HEK293 (cell line): ENCODE results near the gene HOXD9.

ENCODE experiments used
- BCL11B ChIP-seq: fragments of 450-650 bp; formaldehyde crosslinking; IDR thresholded peaks from 2 replicates; pipeline ENCODE4 v1.5.1; 2016; ENCODE audit warnings: low read depth, missing biosample characterization, missing genetic modification characterization
- GLIS1 ChIP-seq: fragments of 450-650 bp; formaldehyde crosslinking; IDR thresholded peaks from 2 replicates; pipeline ENCODE4 v1.5.1; 2016; ENCODE audit warnings: missing biosample characterization, missing genetic modification characterization
- KLF16 ChIP-seq: fragments of 450-650 bp; formaldehyde crosslinking; IDR thresholded peaks from 2 replicates; pipeline ENCODE4 v1.5.1; 2017; ENCODE audit warnings: missing biosample characterization, missing genetic modification characterization
- KLF8 ChIP-seq: fragments of 450-650 bp; formaldehyde crosslinking; IDR thresholded peaks from 2 replicates; pipeline ENCODE4 v1.5.1; 2016; ENCODE audit warnings: missing biosample characterization, missing genetic modification characterization
- SCRT1 ChIP-seq: fragments of 450-650 bp; formaldehyde crosslinking; IDR thresholded peaks from 2 replicates; pipeline ENCODE4 v1.5.1; 2016; ENCODE audit warnings: missing biosample characterization, missing genetic modification characterization, borderline replicate concordance
- YY1 ChIP-seq: fragments of 450-650 bp; formaldehyde crosslinking; IDR thresholded peaks from 2 replicates; pipeline ENCODE4 v1.5.1; 2018; ENCODE audit warnings: missing biosample characterization, missing genetic modification characterization
- YY2 ChIP-seq: fragments of 450-650 bp; formaldehyde crosslinking; IDR thresholded peaks from 2 replicates; pipeline ENCODE4 v1.5.1; 2016; ENCODE audit warnings: missing biosample characterization, missing genetic modification characterization
- ZBTB17 ChIP-seq: fragments of 450-650 bp; formaldehyde crosslinking; IDR thresholded peaks from 2 replicates; pipeline ENCODE4 v1.5.1; 2016; ENCODE audit warnings: missing biosample characterization, missing genetic modification characterization
- ZBTB8A ChIP-seq: fragments of 450-650 bp; formaldehyde crosslinking; IDR thresholded peaks from 2 replicates; pipeline ENCODE4 v1.5.1; 2016; ENCODE audit warnings: missing biosample characterization, missing genetic modification characterization
- ZEB2 ChIP-seq: fragments of 450-650 bp; formaldehyde crosslinking; IDR thresholded peaks from 2 replicates; pipeline ENCODE4 v1.5.1; 2016; ENCODE audit warnings: missing biosample characterization, missing genetic modification characterization
- ZFP41 ChIP-seq: fragments of 450-650 bp; formaldehyde crosslinking; IDR thresholded peaks from 2 replicates; pipeline ENCODE4 v1.5.1; 2016; ENCODE audit warnings: missing biosample characterization, missing genetic modification characterization, borderline replicate concordance
- ZNF19 ChIP-seq: fragments of 450-650 bp; formaldehyde crosslinking; IDR thresholded peaks from 2 replicates; pipeline ENCODE4; 2016; ENCODE audit warnings: missing biosample characterization, missing genetic modification characterization, low read depth
- ZNF24 ChIP-seq: fragments of 450-650 bp; formaldehyde crosslinking; IDR thresholded peaks from 2 replicates; pipeline ENCODE4 v1.5.1; 2016; ENCODE audit warnings: missing biosample characterization, missing genetic modification characterization
- ZNF366 ChIP-seq: fragments of 450-650 bp; formaldehyde crosslinking; conservative IDR thresholded peaks from 2 replicates; pipeline ENCODE4 v1.5.1; 2016; ENCODE audit warnings: missing biosample characterization, missing genetic modification characterization
- ZNF510 ChIP-seq: fragments of 450-650 bp; formaldehyde crosslinking; IDR thresholded peaks from 2 replicates; pipeline ENCODE4 v1.5.1; 2018; ENCODE audit warnings: mild to moderate bottlenecking, missing genetic modification characterization, missing biosample characterization; ENCODE audit not compliant: insufficient replicate concordance
- ZNF560 ChIP-seq: fragments of 450-650 bp; formaldehyde crosslinking; IDR thresholded peaks from 2 replicates; pipeline ENCODE4 v1.5.1; 2017; ENCODE audit warnings: missing biosample characterization, missing genetic modification characterization, borderline replicate concordance
- ZNF561 ChIP-seq: fragments of 450-650 bp; IDR thresholded peaks from 2 replicates; pipeline ENCODE4 v1.5.1; 2018; ENCODE audit warnings: missing biosample characterization, missing genetic modification characterization, borderline replicate concordance
- ZNF623 ChIP-seq: fragments of 450-650 bp; formaldehyde crosslinking; IDR thresholded peaks from 2 replicates; pipeline ENCODE4 v1.5.1; 2016; ENCODE audit warnings: missing biosample characterization, missing genetic modification characterization
- ZNF707 ChIP-seq: fragments of 450-650 bp; formaldehyde crosslinking; IDR thresholded peaks from 2 replicates; pipeline ENCODE4 v1.5.1; 2016; ENCODE audit warnings: missing biosample characterization, missing genetic modification characterization
- ZSCAN30 ChIP-seq: fragments of 450-650 bp; IDR thresholded peaks from 2 replicates; pipeline ENCODE4 v1.5.1; 2018; ENCODE audit warnings: missing biosample characterization, mild to moderate bottlenecking, missing genetic modification characterization, moderate library complexity
- TF ChIP-seq, protein P1 (sequence below): fragments of 450-650 bp; formaldehyde crosslinking; IDR thresholded peaks from 2 replicates; pipeline ENCODE4 v1.5.1; 2016; ENCODE audit warnings: missing biosample characterization, missing genetic modification characterization, borderline replicate concordance
- TF ChIP-seq, protein P2 (sequence below): fragments of 450-650 bp; formaldehyde crosslinking; IDR thresholded peaks from 2 replicates; pipeline ENCODE4 v1.5.1; 2016; ENCODE audit warnings: missing biosample characterization, missing genetic modification characterization
- TF ChIP-seq, protein P3 (sequence below): fragments of 450-650 bp; formaldehyde crosslinking; IDR thresholded peaks from 2 replicates; pipeline ENCODE4 v1.5.1; 2016; ENCODE audit warnings: missing biosample characterization, missing genetic modification characterization
- TF ChIP-seq, protein P4 (sequence below): fragments of 450-650 bp; formaldehyde crosslinking; IDR thresholded peaks from 2 replicates; pipeline ENCODE4 v1.5.1; 2016; ENCODE audit warnings: missing biosample characterization, missing genetic modification characterization
- TF ChIP-seq, protein P5 (sequence below): fragments of 450-650 bp; formaldehyde crosslinking; IDR thresholded peaks from 2 replicates; pipeline ENCODE4 v1.5.1; 2016; ENCODE audit warnings: missing biosample characterization, missing genetic modification characterization

The HOXD9 gene

GRCh38 chr2:176128982-176129796, 6.7 kb downstream of the HOXD9 start, which contains the start of gene HOXD8 (continued):
- TF ChIP-seq, protein P1, sequence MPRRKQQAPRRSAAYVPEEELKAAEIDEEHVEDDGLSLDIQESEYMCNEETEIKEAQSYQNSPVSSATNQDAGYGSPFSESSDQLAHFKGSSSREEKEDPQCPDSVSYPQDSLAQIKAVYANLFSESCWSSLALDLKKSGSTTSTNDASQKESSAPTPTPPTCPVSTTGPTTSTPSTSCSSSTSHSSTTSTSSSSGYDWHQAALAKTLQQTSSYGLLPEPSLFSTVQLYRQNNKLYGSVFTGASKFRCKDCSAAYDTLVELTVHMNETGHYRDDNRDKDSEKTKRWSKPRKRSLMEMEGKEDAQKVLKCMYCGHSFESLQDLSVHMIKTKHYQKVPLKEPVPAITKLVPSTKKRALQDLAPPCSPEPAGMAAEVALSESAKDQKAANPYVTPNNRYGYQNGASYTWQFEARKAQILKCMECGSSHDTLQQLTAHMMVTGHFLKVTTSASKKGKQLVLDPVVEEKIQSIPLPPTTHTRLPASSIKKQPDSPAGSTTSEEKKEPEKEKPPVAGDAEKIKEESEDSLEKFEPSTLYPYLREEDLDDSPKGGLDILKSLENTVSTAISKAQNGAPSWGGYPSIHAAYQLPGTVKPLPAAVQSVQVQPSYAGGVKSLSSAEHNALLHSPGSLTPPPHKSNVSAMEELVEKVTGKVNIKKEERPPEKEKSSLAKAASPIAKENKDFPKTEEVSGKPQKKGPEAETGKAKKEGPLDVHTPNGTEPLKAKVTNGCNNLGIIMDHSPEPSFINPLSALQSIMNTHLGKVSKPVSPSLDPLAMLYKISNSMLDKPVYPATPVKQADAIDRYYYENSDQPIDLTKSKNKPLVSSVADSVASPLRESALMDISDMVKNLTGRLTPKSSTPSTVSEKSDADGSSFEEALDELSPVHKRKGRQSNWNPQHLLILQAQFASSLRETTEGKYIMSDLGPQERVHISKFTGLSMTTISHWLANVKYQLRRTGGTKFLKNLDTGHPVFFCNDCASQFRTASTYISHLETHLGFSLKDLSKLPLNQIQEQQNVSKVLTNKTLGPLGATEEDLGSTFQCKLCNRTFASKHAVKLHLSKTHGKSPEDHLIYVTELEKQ (tag by site-specific recombination) = peak; percentile 58; the same call in 1 of the 2 replicates
- TF ChIP-seq ZBTB8A (peak; percentile 95), ZNF623 (tag by site-specific recombination) (no peak), ZNF561 (peak; percentile 79; the same call in 1 of the 2 replicates), BCL11B (tag by site-specific recombination) (peak; percentile 92), YY1 (tag by site-specific recombination) (peak; percentile 61), ZNF24 (peak; percentile 65; the same call in 1 of the 2 replicates), ZNF560 (tag by site-specific recombination) (no peak), ZEB2 (tag by site-specific recombination) (peak; percentile 94), KLF16 (tag by site-specific recombination) (peak; percentile 87), ZNF19 (tag by site-specific recombination) (no peak), ZSCAN30 (tag by site-specific recombination) (peak; percentile 90), ZNF366 (no peak; the same call in 1 of the 2 replicates), ZNF707 (tag by site-specific recombination) (no peak), ZBTB17 (peak; percentile 47), YY2 (tag by site-specific recombination) (0 out of 2 replicates have a peak, but pooled peaks have one; percentile 35), SCRT1 (tag by site-specific recombination) (no peak), ZNF510 (tag by site-specific recombination) (no peak), GLIS1 (tag by site-specific recombination) (peak; percentile 71), KLF8 (peak; percentile 62; the same call in 1 of the 2 replicates), ZFP41 (no peak)
- TF ChIP-seq, protein P2, sequence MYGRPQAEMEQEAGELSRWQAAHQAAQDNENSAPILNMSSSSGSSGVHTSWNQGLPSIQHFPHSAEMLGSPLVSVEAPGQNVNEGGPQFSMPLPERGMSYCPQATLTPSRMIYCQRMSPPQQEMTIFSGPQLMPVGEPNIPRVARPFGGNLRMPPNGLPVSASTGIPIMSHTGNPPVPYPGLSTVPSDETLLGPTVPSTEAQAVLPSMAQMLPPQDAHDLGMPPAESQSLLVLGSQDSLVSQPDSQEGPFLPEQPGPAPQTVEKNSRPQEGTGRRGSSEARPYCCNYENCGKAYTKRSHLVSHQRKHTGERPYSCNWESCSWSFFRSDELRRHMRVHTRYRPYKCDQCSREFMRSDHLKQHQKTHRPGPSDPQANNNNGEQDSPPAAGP = peak; percentile 76; the same call in 1 of the 2 replicates
- TF ChIP-seq, protein P3, sequence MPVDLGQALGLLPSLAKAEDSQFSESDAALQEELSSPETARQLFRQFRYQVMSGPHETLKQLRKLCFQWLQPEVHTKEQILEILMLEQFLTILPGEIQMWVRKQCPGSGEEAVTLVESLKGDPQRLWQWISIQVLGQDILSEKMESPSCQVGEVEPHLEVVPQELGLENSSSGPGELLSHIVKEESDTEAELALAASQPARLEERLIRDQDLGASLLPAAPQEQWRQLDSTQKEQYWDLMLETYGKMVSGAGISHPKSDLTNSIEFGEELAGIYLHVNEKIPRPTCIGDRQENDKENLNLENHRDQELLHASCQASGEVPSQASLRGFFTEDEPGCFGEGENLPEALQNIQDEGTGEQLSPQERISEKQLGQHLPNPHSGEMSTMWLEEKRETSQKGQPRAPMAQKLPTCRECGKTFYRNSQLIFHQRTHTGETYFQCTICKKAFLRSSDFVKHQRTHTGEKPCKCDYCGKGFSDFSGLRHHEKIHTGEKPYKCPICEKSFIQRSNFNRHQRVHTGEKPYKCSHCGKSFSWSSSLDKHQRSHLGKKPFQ (tag by site-specific recombination) = 0 out of 2 replicates have a peak, but pooled peaks have one; percentile 43
- TF ChIP-seq, protein P4, sequence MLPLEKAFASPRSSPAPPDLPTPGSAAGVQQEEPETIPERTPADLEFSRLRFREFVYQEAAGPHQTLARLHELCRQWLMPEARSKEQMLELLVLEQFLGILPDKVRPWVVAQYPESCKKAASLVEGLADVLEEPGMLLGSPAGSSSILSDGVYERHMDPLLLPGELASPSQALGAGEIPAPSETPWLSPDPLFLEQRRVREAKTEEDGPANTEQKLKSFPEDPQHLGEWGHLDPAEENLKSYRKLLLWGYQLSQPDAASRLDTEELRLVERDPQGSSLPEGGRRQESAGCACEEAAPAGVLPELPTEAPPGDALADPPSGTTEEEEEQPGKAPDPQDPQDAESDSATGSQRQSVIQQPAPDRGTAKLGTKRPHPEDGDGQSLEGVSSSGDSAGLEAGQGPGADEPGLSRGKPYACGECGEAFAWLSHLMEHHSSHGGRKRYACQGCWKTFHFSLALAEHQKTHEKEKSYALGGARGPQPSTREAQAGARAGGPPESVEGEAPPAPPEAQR (tag by site-specific recombination) = no peak
- TF ChIP-seq, protein P5, sequence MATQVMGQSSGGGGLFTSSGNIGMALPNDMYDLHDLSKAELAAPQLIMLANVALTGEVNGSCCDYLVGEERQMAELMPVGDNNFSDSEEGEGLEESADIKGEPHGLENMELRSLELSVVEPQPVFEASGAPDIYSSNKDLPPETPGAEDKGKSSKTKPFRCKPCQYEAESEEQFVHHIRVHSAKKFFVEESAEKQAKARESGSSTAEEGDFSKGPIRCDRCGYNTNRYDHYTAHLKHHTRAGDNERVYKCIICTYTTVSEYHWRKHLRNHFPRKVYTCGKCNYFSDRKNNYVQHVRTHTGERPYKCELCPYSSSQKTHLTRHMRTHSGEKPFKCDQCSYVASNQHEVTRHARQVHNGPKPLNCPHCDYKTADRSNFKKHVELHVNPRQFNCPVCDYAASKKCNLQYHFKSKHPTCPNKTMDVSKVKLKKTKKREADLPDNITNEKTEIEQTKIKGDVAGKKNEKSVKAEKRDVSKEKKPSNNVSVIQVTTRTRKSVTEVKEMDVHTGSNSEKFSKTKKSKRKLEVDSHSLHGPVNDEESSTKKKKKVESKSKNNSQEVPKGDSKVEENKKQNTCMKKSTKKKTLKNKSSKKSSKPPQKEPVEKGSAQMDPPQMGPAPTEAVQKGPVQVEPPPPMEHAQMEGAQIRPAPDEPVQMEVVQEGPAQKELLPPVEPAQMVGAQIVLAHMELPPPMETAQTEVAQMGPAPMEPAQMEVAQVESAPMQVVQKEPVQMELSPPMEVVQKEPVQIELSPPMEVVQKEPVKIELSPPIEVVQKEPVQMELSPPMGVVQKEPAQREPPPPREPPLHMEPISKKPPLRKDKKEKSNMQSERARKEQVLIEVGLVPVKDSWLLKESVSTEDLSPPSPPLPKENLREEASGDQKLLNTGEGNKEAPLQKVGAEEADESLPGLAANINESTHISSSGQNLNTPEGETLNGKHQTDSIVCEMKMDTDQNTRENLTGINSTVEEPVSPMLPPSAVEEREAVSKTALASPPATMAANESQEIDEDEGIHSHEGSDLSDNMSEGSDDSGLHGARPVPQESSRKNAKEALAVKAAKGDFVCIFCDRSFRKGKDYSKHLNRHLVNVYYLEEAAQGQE (tag by site-specific recombination) = no peak
